Activated T-cell treated with anti-CD3 and anti-CD28 coated beads for 24 hours (primary cell): ENCODE results near the gene ANKRD33.

Source experiments
- DNase-seq: peaks from one replicate; pipeline ENCODE4 v3.0.0-alpha.2; 2020; ENCODE audit warnings: low read depth

ANKRD33 gene

DNA sequence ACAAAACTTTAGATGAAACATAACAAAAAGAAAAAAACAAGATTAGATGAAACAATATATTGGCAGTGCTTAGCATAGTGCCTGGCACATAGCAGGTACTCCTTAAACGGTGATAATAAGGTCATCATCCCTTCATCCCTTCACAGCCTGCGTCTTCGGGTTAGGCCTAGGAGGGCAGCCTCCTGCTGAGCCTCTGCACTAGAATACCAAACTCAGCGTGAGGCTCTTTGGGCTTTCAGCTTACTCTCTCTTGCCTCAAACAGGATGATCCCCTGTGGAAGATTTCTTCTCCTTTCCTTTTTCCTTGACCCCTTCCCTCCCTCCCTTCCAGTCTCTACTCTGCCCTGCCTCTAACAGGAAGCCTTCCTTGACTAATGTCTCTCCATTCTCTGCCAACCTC, 25.0 kb upstream of the ANKRD33 start:
- DNase-seq: no peak

DNA sequence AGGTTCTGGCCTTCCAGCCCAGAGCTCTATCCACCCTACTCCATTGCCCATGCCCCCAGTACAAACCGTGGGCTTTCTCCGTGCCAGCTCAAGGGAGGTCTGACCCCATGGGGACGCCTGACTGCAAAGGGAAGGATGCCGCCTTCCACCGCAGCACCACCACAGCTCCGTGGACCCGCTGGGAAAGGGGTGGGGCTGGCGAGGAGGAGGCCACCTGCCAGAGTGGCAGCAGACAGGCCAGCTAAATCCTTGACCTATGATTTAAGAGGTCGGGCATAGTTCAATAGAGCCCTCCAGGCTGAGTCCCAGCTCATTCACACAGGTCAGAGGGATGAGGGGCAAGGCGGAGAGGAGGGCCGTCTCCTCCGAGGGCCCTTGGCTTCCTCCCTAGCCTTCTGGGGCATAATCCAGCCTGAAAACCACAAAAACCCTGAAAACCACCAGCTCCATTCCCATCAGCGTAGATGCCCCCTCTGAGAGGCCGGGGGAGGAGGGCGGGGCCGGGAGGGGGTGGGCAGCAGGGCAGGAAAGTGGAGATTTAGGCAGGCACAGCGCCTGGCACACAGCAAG, 24.5 kb upstream of the ANKRD33 start:
- no peak for DNase-seq

DNA sequence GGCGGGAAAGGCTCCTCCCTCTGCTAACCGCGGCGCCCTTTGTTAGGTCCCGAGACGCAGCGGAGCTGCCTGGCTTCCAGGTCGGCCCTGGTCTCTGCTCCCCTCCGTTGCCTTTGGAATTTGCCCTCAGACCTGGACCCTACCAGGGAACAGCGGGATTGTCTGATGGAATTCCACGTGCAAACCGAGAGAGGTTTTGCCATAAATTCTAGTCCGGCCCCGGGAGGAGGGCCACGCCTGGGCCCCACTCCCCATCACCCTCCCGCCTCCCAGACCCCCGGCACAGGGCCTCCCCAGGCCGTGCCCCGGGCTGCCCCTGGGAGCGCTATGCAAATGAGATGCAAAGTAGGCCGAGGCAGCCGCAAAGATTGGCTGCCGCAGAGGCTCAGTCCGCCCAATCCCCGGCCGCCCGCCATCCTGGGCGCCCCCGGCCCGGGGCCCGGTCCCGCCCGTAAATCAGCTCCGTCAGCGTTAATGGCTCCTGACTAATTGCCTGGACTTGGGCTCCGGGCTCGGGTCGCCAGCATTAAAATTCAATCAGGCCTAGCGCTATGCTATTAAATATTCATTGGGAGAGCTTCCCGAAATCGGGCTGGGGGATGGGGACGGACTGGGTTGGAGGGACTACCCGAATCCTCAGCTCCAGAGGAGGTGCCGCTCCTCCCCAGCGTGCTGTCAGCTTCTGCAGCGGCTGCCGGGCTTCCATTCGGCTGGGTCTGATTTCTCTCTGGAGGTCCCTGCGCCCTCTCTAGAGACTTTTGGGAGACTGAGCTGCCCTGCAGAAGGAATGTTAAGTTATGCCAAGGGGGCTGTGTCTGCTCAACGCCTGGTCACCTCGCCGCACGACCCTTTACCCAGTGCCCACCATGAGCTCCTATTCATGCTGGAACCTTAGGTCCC, 23.7 kb upstream of the ANKRD33 start:
- peak; percentile 20 for DNase-seq

DNA sequence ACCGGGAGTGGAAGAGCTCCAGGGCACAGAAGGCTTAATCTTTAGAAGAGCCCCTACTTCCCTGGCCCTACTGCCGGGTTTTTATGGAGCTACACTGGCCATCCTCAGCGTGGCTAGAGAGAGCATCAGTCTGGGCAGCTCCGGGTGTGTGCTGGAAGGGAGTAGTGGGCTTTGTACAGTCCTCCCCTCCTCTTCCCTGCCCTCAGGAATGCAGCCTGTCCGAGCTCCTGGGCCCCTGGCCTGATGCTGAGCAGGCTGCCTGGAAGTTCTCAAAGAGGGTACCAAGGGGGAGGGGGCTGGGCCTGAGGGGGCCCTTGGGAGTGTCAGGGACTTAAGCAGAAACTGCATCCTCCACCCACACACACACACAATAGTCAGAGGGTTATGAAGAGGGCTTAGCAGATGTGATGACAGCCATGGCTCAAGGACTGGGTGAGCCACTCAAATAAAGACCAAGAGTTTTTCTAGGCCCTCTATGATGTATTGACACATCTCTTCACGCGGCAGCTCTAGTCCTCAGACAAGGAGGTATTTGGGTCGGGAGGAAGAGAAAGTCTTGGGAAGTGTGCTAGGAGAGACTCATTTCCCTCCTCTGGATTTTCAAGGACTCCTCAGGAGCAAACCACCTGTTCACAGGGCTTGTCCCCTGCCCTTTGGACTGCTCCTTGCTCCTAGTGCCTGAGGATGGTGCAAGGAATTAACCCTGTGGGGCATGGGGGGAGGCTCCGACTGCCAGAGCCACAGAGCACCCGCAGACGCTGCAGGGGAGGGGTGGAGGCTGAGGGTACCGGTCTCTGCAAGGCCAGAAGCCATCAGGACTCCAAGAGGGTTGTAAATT, 22.9 kb upstream of the ANKRD33 start:
- DNase-seq: no peak

DNA sequence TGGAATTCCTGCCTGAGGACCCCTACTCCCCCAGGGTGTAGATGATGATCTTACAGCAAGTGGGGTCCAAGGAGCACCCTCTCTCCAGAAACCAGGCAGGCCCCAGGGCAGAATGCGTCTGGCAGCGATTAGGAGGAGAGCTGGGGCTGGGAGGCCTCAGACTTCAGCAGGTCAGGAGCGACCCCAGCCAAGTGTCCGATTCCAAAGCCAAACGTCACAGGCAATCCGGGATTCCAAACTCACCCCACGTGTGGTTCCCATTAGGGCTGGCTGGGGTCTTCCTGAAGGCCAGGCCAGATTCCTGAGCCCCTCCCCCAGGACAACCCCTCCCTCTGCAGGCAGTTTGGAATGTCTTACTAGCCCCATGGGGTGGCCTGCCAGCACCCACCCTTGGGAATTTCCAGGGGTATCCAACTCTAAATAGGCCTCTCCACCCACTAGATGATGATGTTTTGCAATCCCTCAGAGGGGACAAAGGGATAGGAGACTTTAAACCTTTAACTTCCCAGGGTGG, 22.1 kb upstream of the ANKRD33 start:
- DNase-seq: no peak

DNA sequence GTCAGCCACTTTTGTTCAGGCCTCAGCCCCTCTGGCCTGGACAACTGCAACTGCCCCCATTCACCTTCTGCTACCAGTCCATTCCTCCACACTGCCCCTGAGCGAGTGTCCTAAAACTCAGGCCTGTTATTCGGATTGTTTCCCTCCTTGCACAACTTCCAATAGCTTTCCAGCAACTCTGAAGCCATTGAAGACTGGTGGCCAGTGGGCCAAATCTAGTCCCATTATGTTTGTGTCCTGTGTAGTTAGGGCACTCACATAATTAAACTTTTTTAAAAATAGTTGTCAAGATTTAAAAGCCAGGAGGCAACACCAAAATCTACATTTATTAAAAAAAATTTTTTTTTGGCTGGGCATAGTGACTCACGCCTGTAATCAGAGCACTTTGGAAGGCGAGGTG, 21.6 kb upstream of the ANKRD33 start:
- DNase-seq: no peak

DNA sequence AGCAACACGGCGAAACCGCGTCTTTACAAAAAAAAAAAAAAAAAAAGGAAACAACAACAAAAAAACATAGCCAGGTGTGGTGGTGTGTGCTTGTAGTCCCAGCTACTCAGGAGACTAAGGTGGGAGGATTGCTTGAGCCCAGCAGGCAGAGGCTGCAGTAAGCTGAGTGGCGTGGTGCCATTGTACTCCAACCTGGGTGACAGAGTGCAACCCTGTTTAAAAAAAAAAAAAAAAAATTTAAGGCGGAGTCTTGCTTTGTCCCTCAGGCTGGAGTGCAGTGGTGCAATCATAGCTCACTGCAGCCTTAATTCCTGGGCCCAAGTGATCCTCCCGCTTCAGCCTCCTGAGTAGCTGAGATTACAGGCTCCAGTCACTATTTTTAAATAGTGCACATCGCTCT, 21.1 kb upstream of the ANKRD33 start:
- DNase-seq: no peak

DNA sequence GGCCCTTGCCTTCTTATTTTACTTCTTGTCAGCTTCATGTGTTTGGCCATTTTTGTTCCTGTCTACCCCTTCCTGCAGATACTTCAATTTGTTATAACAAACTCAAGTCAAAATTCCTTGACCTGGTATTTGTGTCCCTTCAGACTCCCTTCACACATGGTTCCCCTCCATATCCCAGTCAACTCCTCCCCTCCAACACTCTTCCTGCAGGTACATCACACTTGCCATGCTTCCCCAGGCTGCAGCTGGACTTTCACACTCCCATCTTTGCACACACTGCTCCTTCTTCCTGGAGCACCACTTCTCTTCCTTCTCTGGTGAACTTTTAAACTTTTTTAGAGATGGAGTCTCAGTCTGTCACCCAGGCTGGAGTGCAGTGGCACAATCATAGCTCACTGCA, 20.5 kb upstream of the ANKRD33 start:
- DNase-seq: no peak

DNA sequence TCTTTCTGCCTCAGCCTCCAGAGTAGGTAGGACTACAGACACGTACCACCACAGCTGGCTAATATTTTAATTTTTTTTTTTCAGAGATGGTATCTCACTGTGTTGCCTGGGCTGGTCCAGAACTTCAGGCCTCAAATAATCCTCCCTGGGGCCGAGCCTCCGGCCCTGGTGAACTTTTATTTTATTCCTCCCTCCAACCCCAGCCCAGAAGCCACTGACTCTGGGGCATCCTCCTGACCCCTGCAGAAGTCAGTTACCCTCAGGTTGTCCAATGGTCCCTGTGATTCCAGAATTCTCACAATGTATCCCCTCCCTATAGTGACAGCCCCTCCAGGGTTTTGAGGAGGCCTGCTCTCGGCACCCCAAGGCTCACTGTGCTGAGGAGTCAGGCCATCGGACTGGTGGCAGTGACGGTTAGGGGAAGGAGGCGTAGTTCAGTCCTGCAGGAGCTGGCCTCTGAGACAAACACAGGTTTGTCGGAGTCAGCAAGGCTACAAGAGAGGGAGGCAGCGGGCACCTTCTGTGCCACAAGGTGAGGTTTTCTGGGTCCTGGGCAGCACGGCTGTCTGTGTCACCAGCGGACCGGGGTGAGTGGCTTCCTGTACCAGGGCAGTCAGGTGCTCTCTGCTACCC, 20.0 kb upstream of the ANKRD33 start:
- DNase-seq: no peak

DNA sequence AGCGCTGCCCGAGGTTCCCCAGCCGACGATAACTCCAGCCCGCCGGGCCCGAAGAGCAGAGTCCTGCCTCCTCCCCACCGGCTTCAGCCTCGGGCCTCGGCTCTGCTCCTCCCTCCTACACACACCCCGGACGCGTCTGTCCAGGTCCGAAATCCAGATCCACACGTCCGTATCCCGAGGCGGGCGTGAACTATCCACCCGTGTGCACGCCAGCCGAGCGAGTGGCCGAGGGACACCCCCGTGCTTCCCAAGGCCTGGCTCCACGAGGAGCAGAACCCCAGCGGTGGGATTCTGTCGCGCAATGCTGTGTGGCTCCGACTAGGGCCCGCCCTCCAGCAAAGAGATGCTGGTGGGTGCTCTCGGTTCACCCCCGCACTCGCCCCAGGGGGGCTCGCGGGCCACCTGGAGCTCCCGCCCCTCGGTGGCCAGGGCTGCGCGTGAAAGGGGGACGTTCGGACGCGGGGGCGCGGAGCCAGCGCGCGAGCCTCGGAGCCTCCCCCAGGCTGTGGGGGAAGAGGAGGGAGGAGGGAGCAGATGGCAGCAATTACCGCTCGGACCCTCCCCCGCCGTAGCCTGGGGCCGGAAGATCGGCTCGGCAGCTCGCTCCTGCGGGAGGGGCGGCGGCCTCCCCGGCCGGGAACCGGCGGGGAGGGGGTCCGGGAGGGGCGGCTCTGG, 18.9 kb upstream of the ANKRD33 start:
- DNase-seq: no peak

DNA sequence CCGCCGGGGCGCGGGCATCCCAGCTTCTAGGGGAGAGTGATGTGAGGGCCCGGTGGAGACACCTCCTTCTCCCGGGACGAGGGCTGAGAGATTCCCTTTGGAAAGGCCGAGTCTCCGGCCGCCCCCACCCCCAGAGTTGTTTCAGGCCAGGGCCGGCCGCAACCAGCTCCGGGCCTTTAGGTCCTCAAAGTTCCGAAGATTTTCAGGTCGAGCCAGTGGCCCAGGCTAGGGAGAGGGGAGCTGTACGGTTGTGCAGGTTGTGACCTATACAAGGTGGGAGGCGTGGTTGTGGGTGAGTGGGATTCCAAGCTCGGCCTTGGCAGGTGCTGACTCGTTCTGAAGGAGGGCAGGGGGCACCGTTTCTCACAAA, 18.4 kb upstream of the ANKRD33 start:
- DNase-seq: no peak

DNA sequence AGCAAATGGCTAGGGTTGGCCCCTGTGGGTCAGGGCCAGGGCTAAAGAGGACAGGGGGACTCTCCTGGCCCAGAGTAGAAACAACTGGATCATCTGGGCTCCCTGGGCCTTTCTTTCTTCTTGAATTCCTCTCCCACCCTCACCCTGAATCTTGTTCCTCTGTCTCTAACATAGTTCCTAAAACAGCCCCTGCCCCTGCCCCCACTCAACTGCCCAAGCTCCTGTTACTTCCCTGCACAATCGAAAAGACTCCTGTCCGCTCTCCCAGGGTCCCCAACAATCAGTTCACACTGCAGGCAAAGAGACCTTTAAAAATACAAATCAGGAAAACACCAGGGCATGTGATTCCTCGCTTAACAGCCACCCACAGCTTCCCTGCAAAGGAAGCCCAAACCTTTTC, 18.0 kb upstream of the ANKRD33 start:
- no peak for DNase-seq

DNA sequence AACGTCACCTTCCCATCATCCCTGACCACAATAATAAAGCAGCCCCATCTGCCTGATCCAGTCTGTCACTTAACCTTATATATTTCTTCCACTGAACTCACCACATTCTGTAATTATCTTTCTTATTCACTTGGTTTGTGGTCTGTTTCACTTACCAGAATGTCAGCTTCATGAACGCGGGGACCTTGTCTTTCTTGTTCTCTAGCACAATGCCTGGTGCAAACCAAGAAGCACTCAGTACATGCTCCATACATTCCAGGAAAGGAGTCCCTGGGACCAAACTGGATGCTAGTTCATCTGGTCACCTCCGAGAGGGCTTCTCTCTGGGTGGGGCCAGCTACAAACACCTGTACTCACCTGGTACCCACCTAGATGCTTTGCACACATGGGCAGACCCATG, 17.4 kb upstream of the ANKRD33 start:
- DNase-seq: no peak

DNA sequence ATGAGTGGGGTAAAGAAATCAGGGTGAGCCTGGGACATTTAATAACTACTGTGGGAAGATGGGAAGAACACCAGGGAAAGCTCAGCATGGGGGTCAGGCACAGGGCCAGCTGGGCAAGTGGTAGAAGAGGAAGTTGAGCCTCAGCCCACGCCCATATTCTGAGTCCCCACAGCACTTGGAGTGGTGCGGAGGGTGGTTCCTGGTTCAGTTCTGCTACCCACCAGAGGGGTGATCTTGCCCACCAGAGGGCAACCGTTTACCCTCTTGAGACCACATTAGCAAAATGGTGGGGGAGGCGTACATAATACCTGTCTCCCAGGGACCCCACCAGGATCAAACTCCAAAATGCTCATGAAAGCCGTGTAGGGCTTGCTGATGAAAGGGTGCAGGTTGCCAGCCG, 16.8 kb upstream of the ANKRD33 start:
- no peak for DNase-seq

DNA sequence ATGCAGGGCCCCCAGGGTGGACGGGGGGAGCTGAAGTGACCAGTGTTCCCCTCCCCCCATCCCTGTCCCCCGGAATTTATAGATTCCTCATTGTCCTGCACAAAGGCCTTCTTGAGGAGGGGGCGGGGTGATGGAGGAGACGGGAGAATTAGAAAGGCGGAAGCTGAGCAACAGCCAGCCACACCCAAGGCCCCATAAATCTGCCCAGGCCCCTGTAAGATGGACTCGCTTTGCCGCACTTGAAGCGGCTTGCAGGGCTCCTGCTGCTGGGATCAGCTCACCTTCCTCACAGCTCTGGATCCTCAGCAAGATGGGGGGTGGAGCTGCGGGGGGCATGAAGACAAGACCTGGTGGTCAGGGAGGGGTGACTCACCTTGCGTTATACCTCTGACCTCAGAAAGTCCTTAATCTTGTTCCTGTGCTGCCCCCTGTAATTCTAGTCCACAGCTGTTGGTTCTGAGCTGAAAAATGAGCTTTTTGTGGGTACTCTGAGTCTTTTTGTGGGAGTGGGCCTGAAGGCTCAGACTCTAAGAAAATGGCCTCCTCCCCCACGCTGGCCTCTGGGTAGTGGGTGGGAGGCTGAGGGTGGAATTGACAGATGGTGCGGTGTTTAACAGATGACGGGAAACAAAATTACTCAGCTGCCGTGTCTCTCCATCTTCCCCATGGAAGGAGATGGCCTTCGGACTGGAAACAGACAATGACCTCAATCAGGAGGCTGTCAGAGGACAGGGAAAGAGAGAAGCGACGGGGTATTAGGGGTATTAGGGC, 15.8 kb upstream of the ANKRD33 start:
- DNase-seq: no peak

DNA sequence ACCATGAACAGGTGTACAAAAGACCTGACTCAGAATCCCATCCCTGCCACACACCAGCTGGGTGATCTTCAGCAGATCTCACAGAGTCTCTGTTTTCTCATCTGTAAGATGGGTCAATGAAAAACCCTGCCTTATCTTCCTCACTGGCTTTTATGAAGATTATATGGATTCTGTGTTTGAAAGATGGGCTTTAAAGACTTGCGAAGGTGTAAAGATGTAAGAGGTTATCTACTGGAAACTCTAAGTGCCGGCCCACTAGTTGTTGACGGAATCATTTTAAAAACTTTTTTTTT, 15.3 kb upstream of the ANKRD33 start:
- DNase-seq: no peak

DNA sequence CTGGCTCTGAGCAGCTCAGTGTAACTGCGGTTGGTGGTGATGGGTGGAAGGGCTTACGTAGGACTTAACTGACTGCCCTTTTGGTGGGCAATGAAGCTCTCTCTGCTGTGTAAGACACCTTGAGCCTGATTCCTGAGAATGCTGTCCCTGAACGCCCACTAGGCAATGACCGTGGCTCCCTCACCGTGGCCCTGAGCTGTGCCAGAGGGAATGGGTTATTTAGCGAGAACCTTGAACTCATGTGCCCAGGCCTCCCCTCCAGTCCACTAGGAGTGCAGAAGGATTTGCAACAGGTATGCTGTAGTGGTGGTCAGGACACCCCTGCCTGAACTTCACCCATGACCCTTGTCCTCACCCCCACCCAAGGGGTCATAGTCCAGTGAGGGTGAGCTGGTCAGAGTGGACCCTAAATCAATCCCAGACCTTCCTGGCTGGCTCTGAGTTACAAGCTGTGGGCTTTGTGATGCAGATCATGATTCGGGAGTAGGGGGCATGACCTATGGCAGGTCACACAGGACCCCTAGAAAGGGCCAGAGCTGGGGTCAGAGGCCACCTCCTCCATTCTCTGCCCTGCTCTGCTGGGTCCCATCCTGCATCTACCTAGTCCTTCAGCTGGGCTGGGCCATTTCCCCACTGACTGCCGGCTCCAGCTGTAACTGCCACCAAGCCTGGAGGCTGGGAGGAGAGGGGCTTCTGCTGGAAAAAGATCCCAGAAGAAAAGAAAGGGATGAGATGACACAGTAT, 14.5 kb upstream of the ANKRD33 start:
- no peak for DNase-seq

DNA sequence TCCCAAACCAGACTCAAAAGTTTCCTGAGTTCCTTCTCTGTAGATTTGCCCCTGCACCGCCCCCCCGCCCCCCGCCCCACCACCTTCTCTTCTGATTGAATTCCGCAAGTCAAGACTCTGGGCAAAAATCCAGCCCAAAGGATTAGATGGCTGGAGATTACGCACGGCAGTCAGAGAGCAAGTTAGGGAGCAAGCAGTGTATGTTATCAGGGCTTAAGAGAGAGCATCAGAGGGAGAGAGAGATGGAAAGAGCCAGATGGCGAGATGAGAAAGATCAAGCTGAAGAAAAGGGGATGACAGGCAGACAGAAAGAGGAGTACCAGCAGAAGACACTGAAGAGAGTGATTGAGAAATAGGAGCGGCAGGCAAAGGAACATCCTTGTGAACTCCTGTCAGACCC, 13.9 kb upstream of the ANKRD33 start:
- no peak for DNase-seq

DNA sequence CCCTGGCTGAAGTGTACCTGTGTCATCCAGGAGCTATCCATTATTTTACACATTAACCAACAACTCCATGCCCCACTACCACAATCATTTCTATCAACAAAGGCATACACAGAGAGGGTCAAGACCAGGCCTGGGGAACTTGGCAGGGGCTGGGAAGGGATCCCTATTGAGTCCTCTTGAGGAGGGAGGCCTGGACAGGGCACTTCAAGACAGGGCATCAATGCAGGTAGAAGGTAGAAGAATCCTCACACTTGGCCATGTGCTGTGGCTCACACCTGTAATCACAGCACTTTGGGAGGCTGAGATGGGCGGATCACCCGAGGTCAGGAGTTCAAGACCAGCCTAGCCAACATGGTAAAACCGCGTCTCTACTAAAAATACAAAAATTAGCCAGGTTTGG, 13.4 kb upstream of the ANKRD33 start:
- no peak for DNase-seq

DNA sequence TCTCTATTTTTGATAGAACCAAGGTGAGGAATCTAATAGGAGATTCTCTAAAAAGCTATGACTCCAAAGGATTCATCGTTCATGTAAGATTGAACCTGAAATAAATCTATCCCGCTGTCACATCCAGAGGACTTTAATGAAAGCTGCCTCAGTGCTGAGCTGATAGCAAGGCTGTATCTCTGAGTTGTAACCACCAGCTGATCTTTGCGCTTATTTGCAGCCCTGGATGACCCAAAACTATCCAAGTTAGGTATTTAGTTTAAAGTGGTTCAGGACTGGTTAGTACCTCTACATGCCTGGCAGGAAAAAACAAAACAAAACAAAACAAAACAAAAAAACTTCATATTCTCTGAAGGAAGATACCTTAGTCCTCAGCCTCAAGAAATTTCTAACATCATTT, 8.8 kb upstream of the ANKRD33 start:
- no peak for DNase-seq

DNA sequence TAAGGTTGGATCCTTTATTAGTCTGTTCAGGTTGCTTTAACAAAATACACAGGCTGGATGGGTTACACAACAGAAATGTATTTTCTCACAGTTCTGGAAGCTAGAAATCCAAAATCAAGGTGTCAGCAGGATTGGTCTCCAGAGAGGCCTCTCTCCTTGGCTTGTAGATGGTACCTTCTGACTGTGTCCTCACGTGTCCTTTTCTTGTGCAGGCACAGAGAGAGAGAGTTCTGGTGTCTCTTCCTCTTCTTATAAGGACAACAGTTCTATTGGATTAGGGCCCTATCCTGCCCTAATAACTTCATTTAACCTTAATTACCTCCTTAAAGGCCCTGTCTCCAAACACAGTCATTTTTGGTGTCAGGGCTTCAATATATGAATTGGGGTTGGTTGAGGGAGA, 4.6 kb upstream of the ANKRD33 start:
- no peak for DNase-seq
